HG03354 (cell line): ENCODE data around the gene PDAP1.
"Not testable (repeated sequence)": the region's sequence is repeated elsewhere in the genome, so short reads cannot be mapped to it uniquely, and the experiment has no call there.

ENCODE experiments used
- ATAC-seq: cut with Tn5 transposase; IDR thresholded peaks from one replicate; pipeline ENCODE4 v1.9.1; 2021; ENCODE audit warnings: mild to moderate bottlenecking; ENCODE audit not compliant: unreplicated experiment, poor library complexity, severe bottlenecking

PDAP1 gene

GRCh38 chr7:99428972-99429566 lies 20.7 kb upstream of the PDAP1 start:
- no peak for ATAC-seq

- no peak for ATAC-seq
These were observed 16.7 kb upstream of the PDAP1 start for GRCh38 chr7:99424932-99425730.

GRCh38 chr7:99422625-99423024 lies 14.2 kb upstream of the PDAP1 start:
- ATAC-seq, result no peak

- ATAC-seq, result no peak
These were observed 13.8 kb upstream of the PDAP1 start for GRCh38 chr7:99422186-99422585.

GRCh38 chr7:99420986-99421385 lies 12.6 kb upstream of the PDAP1 start:
- no peak for ATAC-seq

GRCh38 chr7:99420213-99420612 lies 11.8 kb upstream of the PDAP1 start:
- ATAC-seq, result no peak

GRCh38 chr7:99419323-99420021 lies 11.1 kb upstream of the PDAP1 start:
- no peak for ATAC-seq

GRCh38 chr7:99418260-99418659 lies 9.9 kb upstream of the PDAP1 start:
- no peak for ATAC-seq

- ATAC-seq, result not testable (repeated sequence)
These were observed 7.2 kb upstream of the PDAP1 start for GRCh38 chr7:99415513-99416127.

- ATAC-seq, result no peak
These were observed 2.2 kb upstream of the PDAP1 start for GRCh38 chr7:99410635-99411034.

- no peak for ATAC-seq
These were observed 1.4 kb upstream of the PDAP1 start for GRCh38 chr7:99409806-99410205.

GRCh38 chr7:99409192-99409572 lies 785 bp upstream of the PDAP1 start:
- ATAC-seq, result peak; percentile 10

GRCh38 chr7:99407872-99408378 lies 472 bp downstream of the PDAP1 start:
- no peak for ATAC-seq

- ATAC-seq, result no peak
These were observed 1.8 kb downstream of the PDAP1 start for GRCh38 chr7:99406557-99406956.

- no peak for ATAC-seq
These were observed 3.4 kb downstream of the PDAP1 start for GRCh38 chr7:99404977-99405320.

- no peak for ATAC-seq
These were observed 4.0 kb downstream of the PDAP1 start for GRCh38 chr7:99404235-99404976.

GRCh38 chr7:99403764-99404163 lies 4.6 kb downstream of the PDAP1 start:
- ATAC-seq, result no peak

GRCh38 chr7:99402854-99403253 lies 5.5 kb downstream of the PDAP1 start:
- ATAC-seq, result no peak

GRCh38 chr7:99399597-99399996 lies 8.8 kb downstream of the PDAP1 start:
- ATAC-seq, result no peak
